ENCODE data around the gene KLHL35.
"Not testable (repeated sequence)": the region's sequence is repeated elsewhere in the genome, so short reads cannot be mapped to it uniquely, and the experiment has no call there.

The KLHL35 gene

GRCh38 chr11:75387736-75388294 is 45.2 kb downstream of the KLHL35 start:
- no peak for DNase-seq

- no peak for DNase-seq
Measured at GRCh38 chr11:75386942-75387630, 45.9 kb downstream of the KLHL35 start.

GRCh38 chr11:75384438-75385080 is 48.4 kb downstream of the KLHL35 start:
- peak; percentile 78 for DNase-seq

- no peak for DNase-seq
Measured at GRCh38 chr11:75383246-75383645, 49.8 kb downstream of the KLHL35 start.

- DNase-seq: no peak
Measured at GRCh38 chr11:75380716-75381420, 52.1 kb downstream of the KLHL35 start.

GRCh38 chr11:75380245-75380644 is 52.8 kb downstream of the KLHL35 start:
- no peak for DNase-seq

- not testable (repeated sequence) for DNase-seq
Measured at GRCh38 chr11:75378776-75379175, 54.2 kb downstream of the KLHL35 start.

GRCh38 chr11:75376175-75376574 is 56.8 kb downstream of the KLHL35 start:
- DNase-seq: no peak

GRCh38 chr11:75375626-75376025 is 57.4 kb downstream of the KLHL35 start:
- DNase-seq: no peak

- no peak for DNase-seq
Measured at GRCh38 chr11:75374646-75375045, 58.4 kb downstream of the KLHL35 start.

- no peak for DNase-seq
Measured at GRCh38 chr11:75373201-75373600, 59.8 kb downstream of the KLHL35 start.
